Head of caudate nucleus (tissue), 42 donors: ENCODE measurements around the gene FOXD4.
"Not testable (repeated sequence)": the region's sequence is repeated elsewhere in the genome, so short reads cannot be mapped to it uniquely, and the experiment has no call there.

Source experiments
- DNase-seq, 42 donors: peaks; one replicate each; pipeline versions ENCODE4 v3.0.0 to v3.0.0-alpha.2; 2020 to 2021; ENCODE audit warnings: mixed read lengths in 7 of 42
- intact Hi-C: fragments of 100-400 bp; cut with DNase I; formaldehyde crosslinking; loops from one replicate; pipeline ENCODE4 v1.15.0; 2022

Gene FOXD4

GRCh38 chr9:117995-118467 lies at the start of gene FOXD4:
Gene FOXD4 (minus strand): TSS chr9:118417. CDS start chr9:118119, 298 bp downstream.
- DNase-seq, intact Hi-C loops: not testable (repeated sequence)

GRCh38 chr9:159871-160270 lies 41.7 kb upstream of the FOXD4 start:
- intact Hi-C loops, DNase-seq: not testable (repeated sequence)

GRCh38 chr9:151173-151572 lies 33.0 kb upstream of the FOXD4 start:
- DNase-seq, intact Hi-C loops: not testable (repeated sequence)

GRCh38 chr9:139880-140279 lies 21.7 kb upstream of the FOXD4 start:
- intact Hi-C loops, DNase-seq: not testable (repeated sequence)

- DNase-seq, intact Hi-C loops: not testable (repeated sequence)
These were observed 848 bp downstream of the FOXD4 start for GRCh38 chr9:117144-117994.

GRCh38 chr9:116239-117077 lies 1.8 kb downstream of the FOXD4 start:
- DNase-seq, intact Hi-C loops: not testable (repeated sequence)

- intact Hi-C loops, DNase-seq: not testable (repeated sequence)
These were observed 3.1 kb downstream of the FOXD4 start for GRCh38 chr9:115118-115451.

GRCh38 chr9:114267-115117 lies 3.7 kb downstream of the FOXD4 start:
- DNase-seq, intact Hi-C loops: not testable (repeated sequence)

- DNase-seq, intact Hi-C loops: not testable (repeated sequence)
These were observed 4.5 kb downstream of the FOXD4 start for GRCh38 chr9:113468-114266.

GRCh38 chr9:112589-113467 lies 5.4 kb downstream of the FOXD4 start:
- intact Hi-C loops, DNase-seq: not testable (repeated sequence)

- DNase-seq, intact Hi-C loops: not testable (repeated sequence)
These were observed 7.5 kb downstream of the FOXD4 start for GRCh38 chr9:110672-111071.

GRCh38 chr9:109540-109939 lies 8.7 kb downstream of the FOXD4 start:
- intact Hi-C loops, DNase-seq: not testable (repeated sequence)

- DNase-seq, intact Hi-C loops: not testable (repeated sequence)
These were observed 9.3 kb downstream of the FOXD4 start for GRCh38 chr9:108742-109495.

GRCh38 chr9:105991-106390 lies 12.2 kb downstream of the FOXD4 start:
- DNase-seq, intact Hi-C loops: not testable (repeated sequence)

GRCh38 chr9:100430-100829 lies 17.8 kb downstream of the FOXD4 start:
- intact Hi-C loops = not testable (repeated sequence)

GRCh38 chr9:99867-100266 lies 18.4 kb downstream of the FOXD4 start:
- intact Hi-C loops, DNase-seq: not testable (repeated sequence)

More at GRCh38 chr9:100430-100829, 17.8 kb downstream of the FOXD4 start:
- DNase-seq = not testable (repeated sequence)
